DOHH2 (cell line): ENCODE measurements around the gene EML1.

Experiments
- EZH2phosphoT487 ChIP-seq: fragments of 200-600 bp; sonication (generic); IDR thresholded peaks from 2 replicates; pipeline ENCODE4 v1.6.1; 2017; ENCODE audit warnings: borderline replicate concordance, mild to moderate bottlenecking, antibody characterized with exemption, low read length, moderate library complexity, mixed read lengths
- TF ChIP-seq, protein P1 (sequence below): fragments of 200-600 bp; sonication (generic); IDR thresholded peaks from one replicate; pipeline ENCODE4 v1.5.1; 2014; ENCODE audit warnings: antibody characterized with exemption, mild to moderate bottlenecking, low read depth, low read length; ENCODE audit not compliant: poor library complexity, severe bottlenecking

DNA sequence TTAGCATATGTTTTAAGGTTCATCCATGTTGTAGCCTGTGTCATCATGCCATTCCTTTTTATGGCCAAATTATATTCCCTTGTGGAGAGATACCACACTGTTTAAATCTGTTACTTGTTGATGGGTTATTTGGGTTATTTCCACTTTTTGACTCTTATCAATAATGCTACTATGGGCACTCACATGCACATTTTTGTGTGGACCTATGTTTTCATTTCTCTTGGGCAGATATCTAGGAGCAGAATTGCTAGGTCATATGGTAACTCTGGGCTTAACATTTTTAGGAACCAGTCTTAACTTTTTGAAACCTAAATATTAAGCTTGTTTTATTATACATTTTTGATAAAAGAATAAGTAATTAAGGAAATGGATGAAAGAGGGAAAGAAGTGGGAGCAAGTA lies 4.0 kb downstream of the EML1 start:
- TF ChIP-seq, protein P1, sequence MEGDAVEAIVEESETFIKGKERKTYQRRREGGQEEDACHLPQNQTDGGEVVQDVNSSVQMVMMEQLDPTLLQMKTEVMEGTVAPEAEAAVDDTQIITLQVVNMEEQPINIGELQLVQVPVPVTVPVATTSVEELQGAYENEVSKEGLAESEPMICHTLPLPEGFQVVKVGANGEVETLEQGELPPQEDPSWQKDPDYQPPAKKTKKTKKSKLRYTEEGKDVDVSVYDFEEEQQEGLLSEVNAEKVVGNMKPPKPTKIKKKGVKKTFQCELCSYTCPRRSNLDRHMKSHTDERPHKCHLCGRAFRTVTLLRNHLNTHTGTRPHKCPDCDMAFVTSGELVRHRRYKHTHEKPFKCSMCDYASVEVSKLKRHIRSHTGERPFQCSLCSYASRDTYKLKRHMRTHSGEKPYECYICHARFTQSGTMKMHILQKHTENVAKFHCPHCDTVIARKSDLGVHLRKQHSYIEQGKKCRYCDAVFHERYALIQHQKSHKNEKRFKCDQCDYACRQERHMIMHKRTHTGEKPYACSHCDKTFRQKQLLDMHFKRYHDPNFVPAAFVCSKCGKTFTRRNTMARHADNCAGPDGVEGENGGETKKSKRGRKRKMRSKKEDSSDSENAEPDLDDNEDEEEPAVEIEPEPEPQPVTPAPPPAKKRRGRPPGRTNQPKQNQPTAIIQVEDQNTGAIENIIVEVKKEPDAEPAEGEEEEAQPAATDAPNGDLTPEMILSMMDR, result no peak
- no peak for TF ChIP-seq EZH2phosphoT487
